Cardiac septum (tissue), 1 donor: ENCODE data around the gene GBGT1. TPM values are rescaled to one million over a fixed set of nuclear protein-coding genes. Genes with fewer than 3 reads are reported as not detected.
"Not testable (repeated sequence)": the region's sequence is repeated elsewhere in the genome, so short reads cannot be mapped to it uniquely, and the experiment has no call there.

Source experiments
- DNase-seq: peaks from one replicate; pipeline ENCODE4 v3.0.0-alpha.2; 2020; ENCODE audit warnings: low spot score
- intact Hi-C: fragments of 100-400 bp; cut with DNase I; formaldehyde crosslinking; loops from one replicate; pipeline ENCODE4 v1.14.0; 2022
- total RNA-seq: library from RNA; stranded (reverse); fragmentation: NEBNext Ultra II Directional; extraction: Animal tissue kit (Norgen Biotek cat#: 25700); gene quantifications from one replicate; pipeline ENCODE4 v1.2.1, GENCODE V29; 2021
- donor health status: DM: no; HTN: no; CAD: no.

GBGT1 gene
- total RNA-seq, 1 donor from 2014 or later: 4.6 TPM

DNA sequence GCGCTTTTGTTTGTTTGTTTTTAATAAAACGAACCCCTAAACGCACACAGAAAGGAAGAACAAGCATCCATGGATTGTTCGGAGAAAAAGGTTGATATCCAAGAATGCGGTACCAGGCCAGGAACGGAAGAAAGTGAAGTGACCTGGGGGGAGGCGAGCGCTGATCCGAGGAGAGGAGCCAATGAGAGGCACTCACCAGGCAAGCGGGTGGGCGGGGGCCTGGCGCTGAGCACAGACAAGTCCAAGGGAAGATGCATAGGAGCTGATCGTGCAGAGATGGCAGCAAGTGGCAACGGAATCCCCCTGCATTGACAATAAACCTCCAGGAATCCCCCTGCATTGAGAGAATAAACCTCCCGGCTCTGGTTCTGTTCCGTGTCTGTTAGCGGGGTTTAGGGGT lies 36.9 kb upstream of the GBGT1 start:
- peak; percentile 35 for DNase-seq
- intact Hi-C loops: no loop called here

DNA sequence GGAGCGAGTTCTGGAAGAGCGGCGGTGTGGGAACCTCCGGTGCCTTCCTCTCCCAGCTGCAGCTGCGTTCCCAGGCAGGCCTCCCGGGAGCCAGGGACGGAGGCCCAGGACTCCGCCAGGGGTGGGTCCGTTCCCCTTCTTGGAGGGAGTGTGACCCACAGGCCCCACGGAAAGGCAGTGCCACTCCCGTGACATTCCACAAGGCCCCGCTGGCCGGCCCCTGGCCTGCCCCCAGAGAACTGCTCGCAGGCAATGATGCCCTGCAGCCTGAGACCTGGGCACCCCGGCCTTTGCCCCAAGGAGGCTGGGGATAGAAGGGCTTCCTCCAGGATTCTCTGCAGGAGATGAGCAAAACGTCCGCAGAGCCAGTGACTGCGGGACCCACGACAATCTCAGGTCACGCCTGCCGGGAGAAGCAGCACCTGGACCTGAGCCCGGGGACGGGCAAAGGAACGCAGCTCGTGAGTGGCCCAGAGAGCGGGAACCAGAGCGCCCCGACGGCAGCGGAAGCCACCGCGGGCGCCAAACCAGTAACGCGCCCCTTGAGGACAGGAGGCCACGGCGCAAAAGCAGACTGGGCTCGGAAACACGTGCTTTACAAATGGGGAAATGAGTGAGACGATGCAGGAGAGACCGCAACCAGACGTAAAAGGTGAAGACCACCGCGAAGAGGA lies 36.1 kb upstream of the GBGT1 start:
- DNase-seq: peak; percentile 66
- intact Hi-C loops: no loop called here

DNA sequence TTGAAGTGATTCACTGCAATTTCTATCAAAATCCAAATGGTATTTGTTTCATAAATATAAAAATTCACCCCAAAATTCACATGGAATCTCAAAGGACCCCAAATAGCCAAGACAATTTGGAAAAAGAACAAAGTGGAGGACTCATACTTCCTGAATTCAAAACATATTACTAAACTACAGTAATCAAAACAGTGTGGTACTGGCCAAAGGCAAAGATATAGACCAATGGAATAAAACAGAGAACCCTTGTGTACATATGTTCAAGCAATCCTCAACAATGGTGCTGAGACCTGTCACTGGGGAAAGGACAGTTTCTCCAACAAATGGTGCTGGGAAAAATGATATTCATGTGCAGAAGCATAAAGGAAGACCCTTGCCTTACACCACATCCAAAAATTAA lies 31.3 kb upstream of the GBGT1 start:
- no peak for DNase-seq
- intact Hi-C loops: no loop called here

DNA sequence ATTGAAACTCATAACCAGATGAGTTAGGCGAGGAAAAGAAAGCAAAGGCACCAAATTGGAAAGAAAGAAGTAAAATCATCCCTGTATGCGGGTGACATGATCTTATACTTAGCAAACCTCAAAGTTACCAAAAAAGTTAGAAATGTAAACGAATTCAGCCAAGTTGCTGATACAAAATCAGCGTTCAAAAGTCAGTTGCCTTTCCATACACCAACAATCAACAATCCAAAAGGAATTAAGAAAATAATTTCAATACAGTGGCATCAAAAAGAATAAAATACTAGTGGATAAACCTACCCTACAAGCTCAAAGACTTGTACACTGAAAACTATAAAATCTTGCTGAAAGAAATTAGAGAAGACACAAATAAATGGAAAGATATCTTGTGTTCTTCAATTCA lies 30.9 kb upstream of the GBGT1 start:
- DNase-seq: no peak
- intact Hi-C loops: no loop called here

DNA sequence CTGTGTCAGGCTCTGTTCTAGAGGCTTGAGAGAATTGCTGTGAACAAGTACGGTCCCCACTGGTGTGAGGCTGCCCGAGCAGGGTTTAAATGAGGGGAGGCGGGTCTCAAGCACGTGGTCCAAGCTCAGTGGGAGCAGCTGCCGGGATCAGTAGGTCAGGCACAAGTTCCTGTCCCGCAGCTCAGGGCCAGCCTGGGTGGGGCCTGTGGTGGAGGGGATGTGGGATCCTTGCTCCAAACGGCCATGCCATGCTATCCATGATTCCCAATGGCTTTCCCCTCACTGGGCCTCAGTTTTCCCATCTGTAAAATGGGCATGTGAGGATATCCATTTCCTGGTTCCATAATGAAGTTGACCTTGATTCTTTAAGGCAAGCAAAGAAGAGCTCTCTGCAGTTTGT lies 28.3 kb upstream of the GBGT1 start:
- DNase-seq: peak; percentile 60
- intact Hi-C loops: no loop called here

DNA sequence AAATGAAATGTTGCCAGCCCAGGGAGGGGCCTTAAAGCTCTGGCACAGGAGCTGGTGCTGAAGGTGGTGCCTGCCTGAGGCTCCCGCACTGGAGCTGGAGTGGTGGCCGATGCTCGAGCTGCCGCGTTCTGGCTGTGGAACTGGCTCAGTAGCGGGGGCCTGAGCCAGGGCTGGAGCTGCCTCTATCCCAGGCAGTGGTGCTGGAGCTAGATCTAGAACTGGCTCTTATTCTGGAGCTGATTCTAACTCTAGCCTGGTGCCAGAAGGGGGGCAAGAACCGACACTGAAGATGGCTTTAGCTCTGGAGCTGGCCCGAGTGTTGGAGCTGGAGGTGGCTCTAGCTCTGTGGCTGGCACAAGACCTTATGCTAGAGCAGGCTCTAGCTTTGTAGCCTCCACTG lies 26.1 kb upstream of the GBGT1 start:
- intact Hi-C loops: loop anchor here (2.0 to 5.0 kb wide), 3 partner anchors 87 to 297 kb away; no protein-coding TSS in a partner anchor
- peak; percentile 50 for DNase-seq

DNA sequence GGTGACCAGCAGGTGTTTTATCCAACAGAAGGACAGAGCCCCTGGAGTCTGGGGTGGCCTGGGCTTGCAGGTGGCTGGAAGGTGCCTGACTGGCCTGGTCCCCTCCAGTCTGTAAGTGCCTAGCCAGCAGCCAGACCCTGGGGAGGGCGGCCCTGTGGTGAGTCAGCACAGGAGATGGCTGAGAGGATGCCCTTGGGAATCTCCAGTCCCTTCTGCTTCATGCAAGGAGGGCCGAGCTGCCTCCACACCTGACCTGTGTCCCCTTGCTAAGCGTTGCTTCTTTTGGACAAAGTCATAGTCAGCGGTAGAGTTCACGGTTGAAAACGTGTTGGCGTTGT lies 25.1 kb upstream of the GBGT1 start:
- intact Hi-C loops: loop anchor here (2.0 to 5.0 kb wide), 3 partner anchors 88 to 298 kb away; no protein-coding TSS in a partner anchor

DNA sequence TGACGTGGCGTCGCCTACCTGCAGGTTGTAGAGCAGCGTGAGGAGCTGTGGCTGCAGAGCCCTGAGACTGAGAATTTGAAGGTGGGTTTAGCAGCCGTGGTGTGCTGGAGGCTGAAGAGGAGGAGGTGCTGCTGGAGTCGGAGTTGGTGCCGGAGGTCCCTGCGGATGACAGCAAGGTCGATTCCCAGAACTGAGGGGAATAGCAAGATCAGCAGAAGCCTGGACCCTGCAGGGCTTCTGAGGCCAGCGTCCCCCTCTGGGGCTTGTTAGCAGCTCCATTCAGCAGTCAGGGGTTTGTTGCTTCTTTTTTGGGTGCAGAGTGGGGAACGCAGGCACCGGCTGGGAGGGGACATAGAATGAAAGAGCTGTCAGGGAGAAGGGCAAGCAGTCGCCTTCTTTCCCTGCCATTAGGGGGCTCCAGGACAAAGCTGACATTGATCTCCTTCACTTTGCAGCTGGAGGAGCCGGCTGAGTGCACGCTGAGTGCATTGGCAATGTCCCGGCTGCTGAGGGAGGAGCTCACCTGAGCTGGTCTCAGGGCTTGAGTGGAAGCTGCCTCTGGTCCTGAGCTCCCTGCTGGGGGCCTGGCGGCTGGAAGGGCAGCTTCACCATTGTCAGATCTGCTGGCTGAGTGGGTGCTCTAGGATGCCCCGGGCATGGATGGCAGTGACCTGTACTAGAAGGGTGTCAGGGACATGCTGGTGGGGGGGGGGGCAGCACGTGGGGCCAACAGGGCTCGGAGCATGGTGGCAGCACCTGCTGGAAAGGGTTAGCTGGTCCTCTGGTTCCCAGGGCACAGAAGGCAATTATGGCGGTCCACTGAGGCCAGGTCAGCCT lies 24.5 kb upstream of the GBGT1 start:
- DNase-seq: peak; percentile 69
- intact Hi-C loops: loop anchor here (2.0 to 5.0 kb wide), 3 partner anchors 89 to 299 kb away; no protein-coding TSS in a partner anchor

More for the DNA sequence above, 25.1 kb upstream of the GBGT1 start:
- peak; percentile 62 for DNase-seq

DNA sequence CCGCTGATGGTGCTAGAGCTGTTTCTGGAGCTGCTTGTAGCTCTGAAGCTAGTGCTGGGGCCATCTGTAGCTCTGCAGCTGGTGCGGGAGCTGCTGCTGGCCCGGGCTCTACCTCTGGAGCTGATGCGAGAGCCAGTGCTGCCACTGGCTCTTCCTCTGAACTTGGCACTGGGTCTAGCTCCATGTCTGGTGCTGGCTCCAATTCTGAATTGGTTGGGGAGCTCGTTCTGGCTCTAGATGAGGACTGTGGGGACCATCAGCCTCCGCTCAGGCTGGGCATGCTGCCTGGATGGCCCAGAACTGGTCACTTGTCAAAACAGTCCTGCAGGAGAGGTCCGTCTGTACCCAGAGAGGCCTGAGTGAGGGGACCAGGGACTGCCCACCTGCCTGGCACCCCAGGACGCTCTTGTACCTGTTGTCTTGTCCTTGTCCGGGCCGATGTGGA lies 23.9 kb upstream of the GBGT1 start:
- intact Hi-C loops: loop anchor here (2.0 to 5.0 kb wide), 3 partner anchors 89 to 300 kb away; no protein-coding TSS in a partner anchor
- peak; percentile 46 for DNase-seq

DNA sequence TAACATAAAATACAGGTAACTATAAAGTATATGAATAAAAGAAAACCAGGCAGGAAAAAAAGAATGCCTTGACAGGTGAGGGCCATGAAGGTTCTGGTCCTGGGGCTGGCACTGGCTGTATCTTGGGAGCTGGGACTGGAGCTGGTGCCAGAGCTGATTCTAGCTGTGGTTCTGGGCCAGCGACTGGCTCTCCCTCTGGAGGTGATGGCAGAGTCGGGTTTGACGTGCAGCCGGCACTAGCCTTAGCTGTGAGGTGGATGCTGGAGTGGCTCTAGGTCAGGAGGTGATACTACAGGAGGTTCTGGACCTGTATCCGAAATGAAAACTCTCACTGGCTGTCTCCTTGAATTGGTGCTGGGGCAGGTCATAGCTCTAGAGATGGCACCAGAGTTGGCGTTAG lies 23.0 kb upstream of the GBGT1 start:
- intact Hi-C loops: loop anchor here (5.0 kb wide), 2 partner anchors 146 to 301 kb away; no protein-coding TSS in a partner anchor
- no peak for DNase-seq

DNA sequence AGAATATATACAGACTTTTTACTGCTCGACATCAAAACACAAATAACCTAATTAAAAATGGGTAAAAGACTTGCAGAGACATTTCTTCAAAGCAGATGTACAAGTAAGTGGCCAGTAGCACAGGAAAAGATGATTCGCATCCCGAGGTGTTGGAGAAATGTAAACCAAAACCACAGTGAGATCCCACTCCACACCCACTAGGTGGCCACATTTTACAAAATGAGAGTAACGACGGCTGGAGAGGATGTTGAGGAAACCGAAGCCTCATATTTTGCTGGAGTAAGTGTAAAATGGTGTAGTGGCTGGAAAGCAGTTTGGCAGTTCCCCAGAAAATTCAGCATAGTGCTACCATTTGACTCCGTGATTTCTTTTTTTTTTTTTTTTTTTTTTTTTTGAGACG lies 21.3 kb upstream of the GBGT1 start:
- intact Hi-C loops: loop anchor here (5.0 kb wide), 2 partner anchors 147 to 302 kb away; no protein-coding TSS in a partner anchor
- DNase-seq: no peak

DNA sequence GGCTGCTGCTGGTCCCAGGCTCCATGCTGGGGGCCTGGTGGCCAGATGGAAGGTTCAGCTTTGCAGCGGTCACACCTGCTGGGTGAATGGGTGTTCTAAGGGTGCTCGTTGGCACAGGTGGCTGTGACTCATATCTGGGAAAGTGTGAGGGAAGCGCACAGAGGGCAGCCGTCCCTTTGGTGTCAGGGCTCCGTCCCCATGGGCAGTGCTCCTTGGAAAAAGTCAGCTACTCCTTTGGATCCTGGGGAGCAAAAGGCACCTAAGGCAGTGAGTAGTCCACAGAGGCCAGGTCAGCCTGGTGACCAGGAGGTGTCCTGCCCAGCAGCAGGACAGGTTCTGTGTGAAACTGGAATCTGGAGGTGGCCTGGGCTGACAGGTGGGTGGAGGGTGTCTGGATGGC lies 18.4 kb upstream of the GBGT1 start:
- no peak for DNase-seq
- intact Hi-C loops: no loop called here

DNA sequence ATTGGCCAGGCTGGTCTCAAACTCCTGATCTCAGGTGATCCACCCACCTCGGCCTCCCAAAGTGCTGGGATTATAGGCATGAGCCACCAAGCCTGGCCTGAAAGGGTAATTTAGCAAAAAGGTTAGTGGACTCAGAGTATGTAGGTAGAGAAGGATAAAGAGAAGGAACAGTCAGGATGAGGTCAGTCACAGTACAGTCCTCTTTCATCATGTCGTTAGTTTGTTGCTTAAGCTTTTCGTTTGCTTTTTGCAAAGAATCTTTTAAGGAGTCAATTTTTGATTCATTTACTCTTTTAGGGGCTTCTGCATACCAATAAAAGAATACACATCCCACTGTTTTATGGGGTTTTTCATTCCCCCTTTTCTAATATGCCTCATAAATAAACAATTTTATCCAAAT lies 17.8 kb upstream of the GBGT1 start:
- DNase-seq: no peak
- intact Hi-C loops: no loop called here

DNA sequence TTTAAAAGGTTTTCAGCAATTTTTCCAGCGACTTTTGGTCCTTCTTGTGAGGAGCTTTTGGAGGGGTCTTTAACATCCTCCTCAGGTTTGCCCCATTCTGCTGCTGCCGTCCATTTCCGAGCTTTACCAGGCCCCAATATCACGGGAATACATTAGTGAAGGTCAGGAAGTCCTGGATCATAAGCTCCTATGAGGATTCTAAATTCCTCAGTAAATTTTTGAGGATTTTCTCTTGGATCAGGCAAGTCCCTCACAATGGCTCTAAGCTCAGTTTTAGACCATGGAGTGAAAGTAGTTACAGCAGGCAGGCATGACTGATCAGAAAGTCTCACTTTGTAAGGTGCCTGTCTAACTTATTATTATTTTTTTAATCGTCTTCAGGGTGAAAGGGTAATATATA lies 17.2 kb upstream of the GBGT1 start:
- no peak for DNase-seq
- intact Hi-C loops: no loop called here

DNA sequence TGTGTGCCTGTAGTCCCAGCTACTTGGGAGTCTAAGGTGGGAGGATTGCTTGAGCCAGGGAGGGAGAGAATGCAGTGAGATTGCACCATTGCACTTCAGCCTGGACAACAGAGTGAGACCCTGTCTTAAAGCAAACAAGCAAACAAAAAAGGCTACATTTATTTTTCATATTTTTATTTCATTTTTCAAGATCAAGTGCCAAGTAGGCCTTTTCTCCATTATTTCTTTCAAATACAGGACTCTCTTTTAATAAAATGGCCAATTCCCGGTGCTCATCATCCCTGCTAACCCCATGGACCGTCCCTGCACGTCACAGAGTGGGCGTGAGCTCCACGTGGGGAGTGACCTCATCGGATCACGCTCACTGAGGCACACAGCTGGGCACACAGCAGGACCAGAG lies 9.3 kb upstream of the GBGT1 start:
- intact Hi-C loops: no loop called here
- DNase-seq: no peak

DNA sequence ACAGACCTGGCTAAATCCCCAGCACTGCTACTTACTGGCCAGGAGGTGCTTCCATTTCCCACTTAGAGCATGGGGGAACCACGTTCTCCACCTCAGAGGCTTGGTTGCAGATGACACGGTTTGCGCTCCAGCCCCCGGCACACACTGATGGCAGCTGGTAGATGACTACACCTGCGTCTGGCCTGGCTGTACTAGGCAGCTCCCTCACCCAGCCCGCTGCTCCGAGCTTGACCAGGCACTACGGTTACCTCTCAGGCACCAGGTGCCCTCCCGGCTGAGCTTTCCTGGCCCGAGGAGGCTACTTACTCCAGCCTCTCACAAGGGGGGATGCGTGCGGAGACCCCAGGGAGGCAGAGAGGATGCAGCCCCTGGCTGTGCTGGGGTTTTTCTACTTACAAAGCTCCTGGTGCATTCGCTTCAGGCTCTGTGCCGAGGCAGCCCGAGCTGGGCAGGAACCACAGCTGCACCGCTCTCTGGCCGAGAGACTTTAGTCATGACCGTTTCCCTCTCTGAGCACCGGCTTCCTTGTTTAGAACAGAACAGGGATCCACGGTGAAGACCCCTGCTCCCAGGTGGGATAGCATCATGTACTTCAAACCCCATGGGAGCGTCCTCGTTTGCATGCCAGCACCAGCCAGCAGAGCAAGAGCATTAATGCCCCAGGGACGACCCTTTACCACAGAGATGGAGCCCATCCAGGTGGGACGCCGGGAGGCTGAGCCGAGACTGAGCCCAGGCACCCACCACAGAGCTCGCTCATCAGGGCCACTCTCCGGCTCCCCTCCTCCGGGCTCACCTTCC lies 7.6 kb upstream of the GBGT1 start:
- no peak for DNase-seq
- intact Hi-C loops: no loop called here

DNA sequence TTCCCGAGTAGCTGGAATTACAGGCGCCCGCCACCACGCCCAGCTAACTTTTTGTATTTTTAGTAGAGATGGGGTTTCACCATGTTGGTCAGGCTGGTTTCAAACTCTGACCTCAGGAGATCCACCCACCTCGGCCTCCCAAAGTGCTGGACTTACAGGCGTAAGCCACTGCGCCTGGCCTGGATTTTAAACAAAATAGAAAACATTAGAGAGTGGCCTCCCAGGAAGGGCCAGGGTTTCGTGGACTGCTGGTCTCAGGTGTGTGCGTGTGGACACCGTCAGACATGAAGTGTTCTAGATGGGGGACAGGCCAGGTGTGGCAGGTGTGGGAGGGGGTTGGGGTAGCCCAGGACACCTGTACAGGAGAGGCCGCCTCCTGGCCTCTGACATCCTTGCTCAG lies 7.0 kb upstream of the GBGT1 start:
- DNase-seq: no peak
- intact Hi-C loops: no loop called here

DNA sequence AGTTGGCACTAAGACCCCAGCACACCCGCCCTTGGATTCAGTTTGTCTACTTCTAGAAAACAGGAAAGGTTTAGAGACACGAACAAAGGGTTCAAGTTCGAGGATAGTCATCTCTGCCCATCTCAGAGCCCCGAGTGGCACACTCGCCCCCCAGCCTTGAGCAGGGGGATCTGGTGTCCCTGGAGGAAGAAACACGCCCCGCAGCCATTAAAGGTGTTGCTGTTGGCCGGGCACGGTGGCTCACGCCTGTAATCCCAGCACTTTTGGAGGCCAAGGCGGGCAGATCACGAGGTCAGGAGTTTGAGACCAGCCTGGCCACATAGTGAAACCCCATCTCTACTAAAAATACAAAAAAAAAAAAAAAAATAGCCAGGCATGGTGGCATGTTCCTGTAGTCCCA lies 6.0 kb upstream of the GBGT1 start:
- DNase-seq, intact Hi-C loops: not testable (repeated sequence)

DNA sequence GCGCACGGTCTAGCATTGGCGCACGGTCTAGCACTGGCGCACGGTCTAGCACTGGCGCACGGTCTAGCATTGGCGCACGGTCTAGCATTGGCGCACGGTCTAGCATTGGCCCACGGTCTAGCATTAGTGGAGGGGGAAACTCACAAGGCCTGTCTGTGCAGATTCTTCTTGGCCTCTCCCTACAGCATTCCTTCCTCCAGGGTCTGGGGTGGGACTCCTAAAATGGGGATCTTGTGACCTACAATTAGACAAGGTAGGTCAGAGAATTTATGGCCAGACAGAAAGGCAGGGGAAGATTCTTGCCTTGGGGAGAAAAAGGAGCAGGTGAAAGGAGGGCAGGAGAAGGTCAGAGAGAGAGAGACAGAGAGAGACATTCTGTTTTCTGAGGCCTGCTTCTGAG lies 5.4 kb upstream of the GBGT1 start:
- DNase-seq: no peak
- intact Hi-C loops: no loop called here

DNA sequence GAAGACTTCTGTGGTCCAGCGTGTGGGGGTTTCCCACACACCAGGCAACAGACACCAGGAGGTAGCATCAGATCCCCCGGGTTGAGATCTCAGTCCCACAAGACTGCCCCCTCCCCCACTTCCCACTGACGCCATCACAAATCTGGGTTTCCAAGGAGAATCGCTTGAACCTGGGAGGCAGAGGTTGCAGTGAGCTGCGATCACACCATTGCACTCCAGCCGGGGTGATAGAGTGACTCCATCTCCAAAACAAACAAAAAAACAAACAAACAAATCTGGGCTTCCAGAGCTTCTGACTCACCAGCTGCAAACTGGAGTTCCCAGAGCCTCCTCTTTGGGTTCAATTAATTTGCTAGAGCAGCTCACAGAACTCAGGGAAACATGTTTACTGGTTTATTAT lies 4.7 kb upstream of the GBGT1 start:
- DNase-seq: no peak
- intact Hi-C loops: no loop called here
